ENCODE results near the gene RUNX2. TPM values are rescaled to one million over a fixed set of nuclear protein-coding genes. Genes with fewer than 3 reads are reported as not detected.

Gene RUNX2
- total RNA-seq, 1 donor from 2014 or later: not detected

GRCh38 chr6:45422503-45423110, 94.5 kb downstream of the RUNX2 start:
- Mint-ChIP-seq H3K36me3 (ENCODE audit: unreplicated experiment) (no peaks in the 10 kb centered on the region), H3K4me3 (ENCODE audit: unreplicated experiment) (peak overlapping the region; percentile 90), H3K4me1 (ENCODE audit: low read depth, unreplicated experiment) (peaks cover 11% of the 10 kb centered on the region), H3K27ac (ENCODE audit: unreplicated experiment) (no peak overlapping the region), H3K27me3 (ENCODE audit: unreplicated experiment) (peaks cover 19% of the 10 kb centered on the region), H3K9me3 (ENCODE audit: unreplicated experiment) (peaks cover 10% of the 10 kb centered on the region)
- peak; percentile 50 for DNase-seq
- no peak for TF ChIP-seq CTCF (IDR thresholded peaks at IDR 0.05; ENCODE audit: partially characterized antibody, unreplicated experiment)

GRCh38 chr6:45423111-45423823, 95.1 kb downstream of the RUNX2 start:
- Mint-ChIP-seq H3K4me1 (ENCODE audit: low read depth, unreplicated experiment) (peaks cover 11% of the 10 kb centered on the region), H3K27ac (ENCODE audit: unreplicated experiment) (no peak overlapping the region), H3K27me3 (ENCODE audit: unreplicated experiment) (peaks cover 19% of the 10 kb centered on the region), H3K36me3 (ENCODE audit: unreplicated experiment) (no peaks in the 10 kb centered on the region), H3K4me3 (ENCODE audit: unreplicated experiment) (peak overlapping the region; percentile 90), H3K9me3 (ENCODE audit: unreplicated experiment) (peaks cover 10% of the 10 kb centered on the region)
- peak; percentile 39 for DNase-seq
- no peak for TF ChIP-seq CTCF (IDR thresholded peaks at IDR 0.05; ENCODE audit: partially characterized antibody, unreplicated experiment)

DNA sequence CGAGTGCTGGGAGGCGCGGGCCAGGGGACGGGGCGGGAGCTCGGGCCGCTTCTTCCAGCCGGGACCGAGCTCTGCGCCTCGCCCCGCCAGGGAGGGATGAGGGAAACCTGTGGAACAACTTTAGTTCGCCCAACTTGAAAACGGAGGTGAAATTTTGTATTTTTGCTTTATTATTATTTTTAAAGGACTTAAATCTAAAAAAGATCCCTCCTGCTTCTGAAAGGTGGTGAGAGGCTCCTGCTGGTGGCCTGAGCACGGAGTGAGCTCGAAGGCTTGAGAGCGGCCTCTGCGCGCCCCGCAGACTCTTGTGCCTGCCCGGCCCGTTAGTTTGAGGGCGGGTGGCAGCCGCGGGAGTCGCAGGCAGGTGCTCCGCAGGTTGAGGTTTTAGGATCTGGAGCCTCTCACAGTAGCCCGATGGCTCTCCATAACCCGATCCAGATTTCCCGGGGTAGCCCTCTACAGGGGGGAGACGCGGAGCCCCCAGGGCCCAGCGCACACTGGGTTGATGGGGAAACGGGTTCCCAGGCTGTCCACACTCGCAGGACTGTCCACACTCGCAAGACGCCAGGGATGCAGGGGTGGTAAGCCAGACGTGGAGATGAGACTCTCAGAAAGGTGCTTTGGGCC, 95.8 kb downstream of the RUNX2 start:
- Mint-ChIP-seq H3K27me3 (ENCODE audit: unreplicated experiment) (peaks cover 19% of the 10 kb centered on the region), H3K4me3 (ENCODE audit: unreplicated experiment) (peak overlapping the region; percentile 70), H3K36me3 (ENCODE audit: unreplicated experiment) (no peaks in the 10 kb centered on the region), H3K4me1 (ENCODE audit: low read depth, unreplicated experiment) (peaks cover 11% of the 10 kb centered on the region), H3K27ac (ENCODE audit: unreplicated experiment) (no peak overlapping the region), H3K9me3 (ENCODE audit: unreplicated experiment) (peaks cover 10% of the 10 kb centered on the region)
- peak; percentile 58 for DNase-seq
- no peak for TF ChIP-seq CTCF (IDR thresholded peaks at IDR 0.05; ENCODE audit: partially characterized antibody, unreplicated experiment)

GRCh38 chr6:45424451-45424861, 96.3 kb downstream of the RUNX2 start:
- no peaks in the 10 kb centered on the region for H3K36me3 Mint-ChIP-seq (ENCODE audit: unreplicated experiment)
- DNase-seq: no peak

More at GRCh38 chr6:45424451-45424861, 96.3 kb downstream of the RUNX2 start:
- Mint-ChIP-seq H3K27me3 (ENCODE audit: unreplicated experiment) (peaks cover 15% of the 10 kb centered on the region), H3K27ac (ENCODE audit: unreplicated experiment) (no peak overlapping the region), H3K9me3 (ENCODE audit: unreplicated experiment) (peaks cover 10% of the 10 kb centered on the region), H3K4me1 (ENCODE audit: low read depth, unreplicated experiment) (peaks cover 11% of the 10 kb centered on the region), H3K4me3 (ENCODE audit: unreplicated experiment) (no peak overlapping the region)
- TF ChIP-seq CTCF (IDR thresholded peaks at IDR 0.05; ENCODE audit: partially characterized antibody, unreplicated experiment): no peak
